NCI-H345 treated with DMSO at 0.1 percent for 48 hours (cell line): ENCODE measurements around the gene DNAJB11.
"Not testable (repeated sequence)": the region's sequence is repeated elsewhere in the genome, so short reads cannot be mapped to it uniquely, and the experiment has no call there.

Experiments
- DNase-seq: peaks from one replicate; lab custom pipeline; 2025; ENCODE audit not compliant: unreplicated experiment; lab: John Stamatoyannopoulos, UW

DNAJB11 gene

GRCh38 chr3:186551387-186551786 is 19.1 kb upstream of the DNAJB11 start:
- DNase-seq = no peak

DNA sequence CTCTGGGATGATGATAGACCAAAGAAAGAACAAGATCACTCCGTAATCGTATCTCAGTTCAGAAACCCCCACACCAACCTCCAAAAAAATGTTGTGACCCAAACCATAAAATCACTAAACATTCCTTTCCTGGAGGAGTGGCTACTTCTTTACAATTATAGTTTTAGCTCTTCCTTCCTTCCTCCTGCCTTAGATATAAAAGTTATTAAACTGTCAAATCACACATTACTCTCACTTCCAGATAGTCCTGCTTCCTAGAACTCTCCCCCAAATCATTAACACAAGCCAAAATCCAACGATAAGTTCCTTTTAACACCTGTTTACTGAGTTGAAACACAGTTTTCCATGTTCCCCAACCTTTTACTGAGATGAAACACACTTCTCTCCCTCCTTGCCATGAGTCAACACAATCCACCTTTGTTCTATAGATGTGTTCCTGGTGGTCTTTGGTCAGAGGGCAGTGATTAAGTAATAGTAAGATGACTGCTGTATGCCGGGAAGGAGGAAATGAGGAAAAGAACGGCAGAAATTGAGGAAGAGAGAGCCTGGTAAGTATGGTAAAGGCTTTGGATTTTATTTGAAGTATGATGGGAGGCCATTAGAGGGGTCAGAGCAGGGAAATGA is 18.0 kb upstream of the DNAJB11 start:
- no peak for DNase-seq

- DNase-seq = no peak
These were observed 5.9 kb upstream of the DNAJB11 start for GRCh38 chr3:186564586-186564985.

DNA sequence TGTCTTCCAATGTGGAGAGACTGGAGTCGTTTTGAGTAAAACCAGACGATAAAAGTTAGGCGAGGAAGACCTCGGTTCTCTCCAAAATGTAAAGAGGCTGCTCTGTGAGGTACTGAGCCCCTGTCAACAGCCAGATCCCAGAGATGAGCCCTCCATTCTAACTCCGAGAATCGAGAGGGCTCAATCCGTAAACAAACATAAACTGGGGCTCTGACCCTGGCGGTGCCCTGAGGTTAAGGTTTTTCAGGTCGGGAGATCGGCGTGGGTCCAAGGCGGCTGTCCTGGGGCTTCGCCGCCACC is 3.8 kb upstream of the DNAJB11 start:
- peak; percentile 60 for DNase-seq

DNA sequence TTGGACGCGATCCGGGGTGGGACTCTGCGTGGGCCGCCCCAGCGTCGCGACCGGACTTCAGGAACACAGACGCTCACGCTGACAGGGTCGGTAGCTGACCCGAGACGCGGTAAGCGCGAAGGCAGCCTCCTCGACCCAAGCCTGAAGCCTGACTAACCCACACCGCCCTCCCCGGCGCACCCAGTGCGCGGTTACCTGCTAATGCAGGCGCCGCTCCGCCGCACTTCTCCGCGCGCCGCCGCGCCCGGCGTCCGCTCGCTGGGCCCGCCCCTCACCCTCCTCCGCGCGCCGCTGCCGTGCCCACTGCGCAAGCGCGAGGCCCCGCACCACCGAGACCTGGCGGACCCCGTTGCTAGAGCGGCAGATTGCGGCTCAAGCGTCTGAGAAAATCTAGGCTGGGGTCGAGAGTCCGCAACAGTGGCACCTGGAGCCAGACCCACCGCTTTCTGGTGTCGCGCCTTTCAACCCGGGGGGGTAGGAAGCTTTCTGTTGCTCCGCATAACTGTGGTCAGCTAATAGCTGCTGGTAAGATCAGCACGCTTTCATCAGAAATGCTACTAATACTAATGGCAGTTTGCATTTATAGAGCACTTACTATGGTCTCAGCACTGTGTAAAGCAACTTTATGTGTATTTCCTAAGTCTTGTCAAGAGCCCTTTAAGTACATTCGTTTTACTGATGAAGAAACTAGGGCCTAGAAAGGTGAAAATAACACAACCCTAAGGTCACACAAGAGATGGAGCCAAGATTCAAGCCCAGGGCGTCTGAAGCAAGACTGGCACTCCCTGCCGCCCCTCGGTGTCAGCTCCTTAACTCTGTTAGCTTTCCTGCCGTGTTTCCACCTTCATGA is 3.2 kb upstream of the DNAJB11 start, which contains the start of gene TBCCD1:
TBCCD1 (minus strand) TSS at position 268 of the 850 bp plus-strand sequence. CDS start 3,010 bp downstream, outside the sequence.
- DNase-seq = peak; percentile 89

- DNase-seq = not testable (repeated sequence)
These were observed 1.2 kb upstream of the DNAJB11 start for GRCh38 chr3:186569361-186569760.

DNA sequence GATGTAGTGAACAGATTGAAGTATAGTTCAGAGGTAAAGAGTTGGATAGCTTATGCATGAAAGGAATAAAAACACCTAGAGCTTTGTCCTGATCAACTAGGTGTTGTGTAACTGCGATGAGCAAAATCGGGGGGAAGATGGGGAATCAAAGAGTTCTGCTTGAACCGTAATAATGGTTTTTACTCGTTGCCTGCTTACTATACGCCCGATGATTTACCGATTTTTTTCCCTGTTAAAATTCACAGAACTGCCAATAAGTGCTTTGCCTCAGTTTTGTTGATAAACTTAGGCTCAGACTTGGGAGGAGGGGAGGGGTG is 783 bp upstream of the DNAJB11 start:
- DNase-seq = no peak

DNA sequence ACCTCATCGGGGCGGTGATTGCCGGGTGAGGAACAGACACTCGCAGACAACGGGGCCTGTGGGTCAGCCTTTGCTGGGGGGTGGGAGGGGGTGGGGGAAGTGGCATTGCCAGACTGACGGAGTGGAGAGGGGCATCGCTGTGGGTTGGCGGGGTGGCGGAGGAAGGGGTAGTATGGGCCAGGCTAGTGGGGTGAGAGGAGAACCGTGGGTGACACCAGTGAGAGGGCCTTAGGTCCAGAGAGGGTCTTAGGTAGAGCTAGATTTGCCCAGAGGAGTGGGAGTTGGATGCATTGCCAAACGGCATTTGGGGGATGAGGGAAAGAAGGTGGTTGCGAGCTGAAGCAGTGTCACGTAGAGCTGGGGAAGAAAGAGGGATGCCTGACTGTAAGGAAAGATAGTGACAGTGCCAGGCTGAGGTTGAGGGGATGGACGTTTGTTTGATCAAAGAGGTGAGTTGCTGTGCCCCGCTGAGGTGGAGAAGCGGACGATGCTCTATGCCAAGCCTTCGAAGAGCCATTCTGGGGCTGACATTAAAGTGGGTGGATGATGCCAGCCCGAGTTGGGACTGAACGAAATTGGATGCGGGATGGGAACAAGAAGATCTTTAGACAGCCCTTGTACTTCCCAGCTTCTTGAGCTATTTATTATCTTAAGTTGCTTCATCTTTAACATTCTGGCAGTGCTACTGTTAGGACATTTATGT is 572 bp downstream of the DNAJB11 start:
- DNase-seq = no peak

DNA sequence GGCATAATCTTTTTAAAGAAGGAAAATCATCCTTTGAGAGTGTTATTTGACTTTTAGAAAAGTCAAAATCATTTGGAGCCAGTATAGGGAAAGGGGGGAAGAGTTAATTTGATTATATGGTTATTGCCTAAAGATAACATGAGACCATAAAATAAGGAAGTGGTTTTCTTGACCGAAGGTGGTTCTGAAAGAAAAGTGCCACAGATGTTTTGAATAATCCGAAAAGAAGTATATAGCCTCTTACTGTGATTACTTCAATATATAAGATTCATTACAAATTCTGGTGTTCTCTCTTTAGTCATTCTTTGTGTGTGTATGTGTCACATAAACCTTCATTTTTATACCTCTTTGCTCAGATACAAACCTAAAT is 1.1 kb downstream of the DNAJB11 start:
- no peak for DNase-seq

GRCh38 chr3:186577521-186577920 is 7.0 kb downstream of the DNAJB11 start:
- DNase-seq = no peak

DNA sequence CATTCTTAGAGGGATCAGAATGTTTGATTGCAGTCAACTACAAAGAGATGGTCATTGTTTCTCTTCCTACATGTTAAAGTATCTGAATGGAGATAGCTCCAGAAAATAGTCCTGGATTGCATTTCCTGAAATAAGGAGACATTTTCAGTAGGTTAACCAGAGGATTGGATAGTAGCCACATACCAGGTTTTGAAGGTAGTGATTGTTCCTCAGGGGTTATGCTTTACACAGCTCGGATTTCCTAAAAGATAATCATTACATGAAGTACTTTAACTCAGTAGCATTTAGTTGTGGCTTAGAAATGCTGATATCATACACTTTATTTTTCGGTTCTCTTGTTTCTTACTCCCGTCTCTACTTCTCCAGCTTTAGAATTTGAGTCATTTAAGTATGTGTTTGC is 10.3 kb downstream of the DNAJB11 start:
- no peak for DNase-seq

DNA sequence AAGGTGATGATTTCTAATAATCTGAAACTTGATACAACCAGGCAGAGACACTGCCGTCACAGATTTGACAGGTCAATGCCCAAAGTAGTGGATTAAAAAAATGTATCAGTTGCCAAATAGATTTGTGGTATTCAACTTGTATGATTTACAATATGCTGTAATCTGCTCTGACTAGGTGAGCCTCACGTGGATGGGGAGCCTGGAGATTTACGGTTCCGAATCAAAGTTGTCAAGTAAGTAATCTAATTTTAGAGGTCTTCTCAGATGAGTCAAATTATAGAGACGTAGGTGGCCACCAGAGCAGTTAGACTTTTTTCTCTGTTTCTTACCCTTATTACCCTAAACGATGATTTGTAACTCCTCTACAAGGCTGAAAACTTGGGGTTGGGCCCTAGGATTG is 12.0 kb downstream of the DNAJB11 start:
- DNase-seq = no peak

DNA sequence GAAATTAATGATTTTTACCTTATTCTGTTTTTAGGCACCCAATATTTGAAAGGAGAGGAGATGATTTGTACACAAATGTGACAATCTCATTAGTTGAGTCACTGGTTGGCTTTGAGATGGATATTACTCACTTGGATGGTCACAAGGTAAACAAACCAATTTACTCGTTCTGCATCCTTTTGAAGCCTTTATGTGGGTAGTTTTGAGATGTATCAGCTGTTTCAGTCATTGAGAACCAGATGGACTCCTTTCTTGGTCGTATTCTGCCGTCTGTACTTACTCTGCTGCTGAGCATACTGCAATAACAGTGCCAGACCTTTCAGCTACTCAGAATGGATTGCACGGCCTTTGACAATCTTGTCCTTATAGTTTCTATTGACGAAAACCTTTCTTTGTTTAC is 13.3 kb downstream of the DNAJB11 start:
- no peak for DNase-seq

DNA sequence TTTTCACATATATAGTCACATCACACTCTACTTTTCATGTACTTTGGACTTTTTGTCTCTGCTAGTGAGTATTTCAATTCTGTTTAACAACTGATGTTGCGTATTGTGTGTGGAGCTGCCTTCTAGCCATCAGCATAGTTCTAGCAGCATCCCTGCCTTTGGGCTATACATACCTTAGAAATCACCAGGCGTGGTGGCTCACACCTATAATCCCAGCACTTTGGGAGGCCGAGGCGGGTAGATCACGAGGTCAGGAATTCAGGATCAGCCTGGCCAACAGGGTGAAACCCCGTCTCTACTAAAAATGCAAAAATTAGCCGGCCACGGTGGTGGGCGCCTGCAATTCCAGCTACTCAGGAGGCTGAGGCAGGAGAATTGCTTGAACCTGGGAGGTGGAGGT is 15.7 kb downstream of the DNAJB11 start:
- DNase-seq = not testable (repeated sequence)

GRCh38 chr3:186587183-186587582 is 16.7 kb downstream of the DNAJB11 start:
- no peak for DNase-seq

DNA sequence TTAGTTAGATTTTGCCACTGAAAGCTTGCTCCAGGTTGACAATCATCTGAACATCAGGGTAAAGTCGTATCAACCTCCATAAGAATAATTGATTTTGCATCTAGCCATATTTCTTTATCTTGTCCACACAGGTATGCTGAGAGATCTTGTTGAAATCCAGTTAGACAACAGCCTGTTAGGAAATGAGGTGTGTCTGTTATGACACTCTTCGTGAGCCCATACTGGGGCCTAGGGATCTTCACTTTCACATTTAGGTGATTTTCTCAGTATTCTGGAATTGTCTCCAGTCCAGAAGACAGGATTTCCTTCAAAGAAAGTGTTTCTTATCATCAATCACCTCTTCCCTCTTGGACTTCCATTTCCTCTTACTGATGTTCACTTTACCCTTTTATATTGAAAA is 18.1 kb downstream of the DNAJB11 start:
- no peak for DNase-seq

DNA sequence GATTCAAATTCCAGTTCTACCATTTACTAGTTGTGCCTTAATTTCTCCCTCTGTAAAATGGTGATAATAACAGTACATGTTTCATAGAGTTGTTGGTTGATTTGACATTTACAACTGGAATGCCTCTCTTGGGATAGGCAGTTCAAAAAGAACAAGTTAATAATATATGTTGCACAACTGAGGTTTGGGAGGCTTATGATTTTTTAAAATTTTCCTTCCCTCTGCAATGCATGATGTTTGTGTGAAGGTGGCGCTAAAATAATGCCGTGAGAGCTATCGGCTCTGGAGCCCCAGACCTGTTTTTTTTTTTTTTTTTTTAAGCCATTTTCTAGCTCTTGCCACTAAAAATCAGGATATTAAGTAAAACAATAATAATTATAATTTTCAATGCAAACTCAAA is 18.6 kb downstream of the DNAJB11 start:
- DNase-seq = no peak

- DNase-seq = no peak
These were observed 19.5 kb downstream of the DNAJB11 start for GRCh38 chr3:186589856-186590579.

- no peak for DNase-seq
These were observed 20.2 kb downstream of the DNAJB11 start for GRCh38 chr3:186590580-186591295.

GRCh38 chr3:186592682-186593081 is 22.2 kb downstream of the DNAJB11 start:
- no peak for DNase-seq

DNA sequence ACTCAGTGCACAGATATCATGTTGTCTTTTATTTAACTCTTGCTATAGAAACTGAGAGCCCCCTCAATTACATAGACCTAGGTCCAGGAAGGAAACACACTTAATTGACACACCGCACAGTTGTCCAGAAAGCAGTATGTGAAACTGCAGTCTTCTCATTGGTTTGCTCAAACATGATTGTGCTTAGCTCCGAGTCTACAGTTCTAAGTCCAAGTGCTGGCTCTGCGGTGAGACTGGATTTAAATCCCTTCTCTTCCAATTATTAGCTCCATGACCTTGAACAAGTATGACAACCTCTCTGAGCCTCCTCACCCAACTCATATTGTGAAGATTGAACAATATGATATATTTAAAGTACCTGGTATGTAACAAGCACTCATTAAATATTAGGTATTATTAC is 23.3 kb downstream of the DNAJB11 start:
- DNase-seq = no peak
